Panc1 (cell line): ENCODE measurements around the gene SLC35A4. TPM values are rescaled to one million over a fixed set of nuclear protein-coding genes. Genes with fewer than 3 reads are reported as not detected.

Experiments
- ATAC-seq: fragments of 200-7000 bp; cut with Tn5 transposase; 2 replicates; pipeline ENCODE4 v1.9.1; 2020; ENCODE audit warnings: mild to moderate bottlenecking, moderate library complexity
- BruUV-seq: library from RNA; stranded (reverse); fragments of 400-500 nt; replicated peaks from 2 replicates; lab custom pipeline; 2021; lab: Mats Ljungman, UMichigan
- CTCF ChIA-PET: fragments of 300-600 bp; sonication (Branson Sonifier 250); formaldehyde crosslinking; loops from one replicate; lab custom pipeline; 2022; ENCODE audit warnings: antibody characterized with exemption; lab: Charles Lee
- POLR2A ChIA-PET: fragments of 300-600 bp; sonication (Branson Sonifier 250); formaldehyde crosslinking; loops from one replicate; lab custom pipeline; 2022; ENCODE audit warnings: antibody characterized with exemption; lab: Charles Lee
- DNase-seq: peaks from one replicate; pipeline ENCODE4 v3.0.0-alpha.2; 2010; ENCODE audit warnings: low read depth, low spot score
- H3K27ac ChIP-seq: 2 replicates; pipeline ENCODE4 v1.5.1; 2011; ENCODE audit warnings: mild to moderate bottlenecking, low read length, inconsistent platforms
- H3K27me3 ChIP-seq: fragments of 200-500 bp; sonication (Bioruptor generic); 2 replicates; pipeline ENCODE4 v1.6.0; 2014; ENCODE audit warnings: low read length, inconsistent platforms; ENCODE audit not compliant: control insufficient read depth, insufficient read depth
- H3K36me3 ChIP-seq: fragments of 200-500 bp; sonication (Bioruptor generic); 2 replicates; pipeline ENCODE4 v1.5.1; 2014; ENCODE audit warnings: inconsistent platforms, mild to moderate bottlenecking, low read length, moderate library complexity; ENCODE audit not compliant: control insufficient read depth, insufficient read depth
- H3K4me1 ChIP-seq: 2 replicates; pipeline ENCODE4 v1.5.1; 2011; ENCODE audit warnings: inconsistent platforms, mild to moderate bottlenecking, low read length, moderate library complexity; ENCODE audit not compliant: control insufficient read depth, insufficient read depth
- H3K4me3 ChIP-seq, 2 experiments: 2 replicates each; pipeline ENCODE4 v1.5.1; 2011 to 2012; ENCODE audit warnings: low read depth in 2 of 2, low read length in 2 of 2, mild to moderate bottlenecking in 2 of 2, inconsistent platforms in 1 of 2, moderate library complexity in 1 of 2
- H3K9me3 ChIP-seq: fragments of 200-500 bp; sonication (Bioruptor generic); 2 replicates; pipeline ENCODE4 v1.5.1; 2014; ENCODE audit warnings: low read depth, mild to moderate bottlenecking, inconsistent platforms, low read length, moderate library complexity; ENCODE audit not compliant: control insufficient read depth, insufficient read depth
- CTCF ChIP-seq: fragments of 450-650 bp; IDR thresholded peaks from 2 replicates; pipeline ENCODE4 v1.5.1; 2017; ENCODE audit warnings: mild to moderate bottlenecking
- POLR2AphosphoS5 ChIP-seq: IDR thresholded peaks from 2 replicates; pipeline ENCODE4 v1.6.1; 2012; ENCODE audit warnings: mild to moderate bottlenecking, low read depth, low read length, moderate library complexity
- REST ChIP-seq, 2 experiments: IDR thresholded peaks; 2 replicates each; pipeline ENCODE4 v1.6.1; 2011 to 2012; ENCODE audit warnings: low read depth in 2 of 2, control low read depth in 1 of 2, low read length in 1 of 2, mild to moderate bottlenecking in 1 of 2, moderate library complexity in 1 of 2; ENCODE audit not compliant: insufficient read depth in 1 of 2
- SIN3A ChIP-seq: IDR thresholded peaks from 2 replicates; pipeline ENCODE4 v1.6.1; 2012; ENCODE audit warnings: low read depth, mild to moderate bottlenecking, low read length, moderate library complexity, borderline replicate concordance; ENCODE audit not compliant: insufficient read depth
- TCF7L2 ChIP-seq: IDR thresholded peaks from 2 replicates; pipeline ENCODE4 v1.6.1; 2011; ENCODE audit warnings: mild to moderate bottlenecking, low read depth, low read length, inconsistent platforms
- in situ Hi-C: cut with HindIII; loops from 2 replicates; pipeline ENCODE4 v1.10.0; 2016; ENCODE audit warnings: low sequenced_read_pairs, low pct_unique_long_range_greater_than_20kb
- intact Hi-C: fragments of 100-400 bp; cut with micrococcal nuclease; formaldehyde crosslinking; loops from one replicate; pipeline ENCODE4 v1.10.0; 2022; ENCODE audit not compliant: unreplicated experiment
- total RNA-seq: library from RNA; stranded (reverse); gene quantifications from one replicate; pipeline ENCODE4 v1.2.1, GENCODE V29; 2021; ENCODE audit not compliant: unreplicated experiment

Gene SLC35A4
- total RNA-seq, 1 experiment from 2014 or later, result 96.7 TPM

- ChIA-PET CTCF (no interaction called here), POLR2A (no interaction called here)
- no peak for ATAC-seq
- Histone ChIP-seq H3K4me1 (no peaks in the 10 kb centered on the region), H3K9me3 (no peaks in the 10 kb centered on the region), H3K36me3 (no peaks in the 10 kb centered on the region), H3K4me3 (no peak overlapping the region), H3K27ac (no peak overlapping the region), H3K27me3 (no peaks in the 10 kb centered on the region)
- BruUV-seq, result no TSS peak
- TF ChIP-seq SIN3A (no peak), REST (IDR thresholded peaks at IDR 0.05; ENCODE audit: insufficient read depth in 1 of 2, low read depth in 2 of 2, low read length in 1 of 2) (no peak), POLR2AphosphoS5 (no peak)
- in situ Hi-C loops (no loop called here), intact Hi-C loops (no loop called here)
- no peak for DNase-seq
These were observed 41.3 kb downstream of the SLC35A4 start for GRCh38 chr5:140605879-140606278.

- Histone ChIP-seq H3K4me1 (no peaks in the 10 kb centered on the region), H3K27me3 (no peaks in the 10 kb centered on the region), H3K4me3 (no peak overlapping the region), H3K9me3 (no peaks in the 10 kb centered on the region), H3K27ac (no peak overlapping the region), H3K36me3 (no peaks in the 10 kb centered on the region)
- DNase-seq, result no peak
- ChIA-PET POLR2A (no interaction called here), CTCF (interaction anchor here (0.7 kb wide), 1 partner anchor 13 kb away, joined by 3 read pairs; no protein-coding TSS in a partner anchor)
- BruUV-seq, result no TSS peak
- in situ Hi-C loops, result no loop called here
- intact Hi-C loops, result no loop called here
- TF ChIP-seq POLR2AphosphoS5 (no peak), TCF7L2 (no peak), REST (IDR thresholded peaks at IDR 0.05; ENCODE audit: insufficient read depth in 1 of 2, low read depth in 2 of 2, low read length in 1 of 2) (no peak), CTCF (no peak), SIN3A (no peak)
- ATAC-seq, result no peak
These were observed 42.4 kb downstream of the SLC35A4 start for GRCh38 chr5:140607031-140607430.
